PC-3 (cell line): ENCODE data around the gene TCAP. TPM values are rescaled to one million over a fixed set of nuclear protein-coding genes. Genes with fewer than 3 reads are reported as not detected.

Experiments
- ATAC-seq: fragments of 200-7000 bp; cut with Tn5 transposase; 2 replicates; pipeline ENCODE4 v1.9.1; 2020; ENCODE audit warnings: mild to moderate bottlenecking, moderate library complexity
- BruUV-seq: library from RNA; stranded (reverse); fragments of 400-500 nt; replicated peaks from 2 replicates; lab custom pipeline; 2021; lab: Mats Ljungman, UMichigan
- CTCF ChIA-PET: fragments of 300-600 bp; sonication (Branson Sonifier 250); formaldehyde crosslinking; loops from one replicate; lab custom pipeline; 2022; ENCODE audit warnings: antibody characterized with exemption; lab: Charles Lee
- POLR2A ChIA-PET: fragments of 300-600 bp; sonication (Branson Sonifier 250); formaldehyde crosslinking; loops from one replicate; lab custom pipeline; 2022; ENCODE audit warnings: antibody characterized with exemption; ENCODE audit not compliant: unreplicated experiment; lab: Charles Lee
- DNase-seq: peaks from one replicate; pipeline ENCODE4 v3.0.0-alpha.2; 2015
- H2AFZ ChIP-seq: fragments of 300-600 bp; sonication (generic); 2 replicates; pipeline ENCODE4 v1.6.0; 2016; ENCODE audit warnings: antibody characterized with exemption, low read length
- H3F3A ChIP-seq: fragments of 300-600 bp; sonication (generic); one replicate; pipeline ENCODE4 v1.6.0; 2017; ENCODE audit warnings: antibody characterized with exemption, low read length, control low read depth, mild to moderate bottlenecking; ENCODE audit not compliant: unreplicated experiment
- H3K27ac ChIP-seq: fragments of 300-600 bp; sonication (generic); 2 replicates; pipeline ENCODE4 v1.5.1; 2016; ENCODE audit warnings: mild to moderate bottlenecking, low read length
- H3K27me3 ChIP-seq: fragments of 300-600 bp; sonication (generic); 2 replicates; pipeline ENCODE4 v1.6.1; 2016; ENCODE audit warnings: low read length, mixed read lengths
- H3K36me3 ChIP-seq: fragments of 300-600 bp; sonication (generic); 2 replicates; pipeline ENCODE4 v1.6.1; 2016; ENCODE audit warnings: low read depth, mixed run types, low read length, mixed read lengths
- H3K4me1 ChIP-seq: fragments of 300-600 bp; sonication (generic); 2 replicates; pipeline ENCODE4 v1.5.1; 2016; ENCODE audit warnings: low read length; ENCODE audit not compliant: insufficient read depth
- H3K4me2 ChIP-seq: fragments of 300-600 bp; sonication (generic); 2 replicates; pipeline ENCODE4 v1.6.0; 2016; ENCODE audit warnings: low read length
- H3K4me3 ChIP-seq: fragments of 300-600 bp; sonication (generic); 2 replicates; pipeline ENCODE4 v1.5.1; 2016; ENCODE audit warnings: mild to moderate bottlenecking, low read length, mixed read lengths
- H3K79me2 ChIP-seq: fragments of 300-600 bp; sonication (generic); 2 replicates; pipeline ENCODE4 v1.6.1; 2017; ENCODE audit warnings: low read length, mixed read lengths
- H3K9ac ChIP-seq: fragments of 300-600 bp; sonication (generic); 2 replicates; pipeline ENCODE4 v1.6.0; 2016; ENCODE audit warnings: mild to moderate bottlenecking, low read length
- H3K9me2 ChIP-seq: fragments of 300-600 bp; sonication (generic); replicated peaks from 2 replicates; pipeline ENCODE4 v1.6.1; 2016; ENCODE audit warnings: mixed run types, low read length, mixed read lengths
- H3K9me3 ChIP-seq: fragments of 300-600 bp; sonication (generic); 2 replicates; pipeline ENCODE4 v1.6.1; 2016; ENCODE audit warnings: low read length, mixed read lengths
- H4K20me1 ChIP-seq: fragments of 300-600 bp; sonication (generic); 2 replicates; pipeline ENCODE4 v1.6.1; 2016; ENCODE audit warnings: low read length, mixed read lengths
- EZH2 ChIP-seq: fragments of 300-600 bp; sonication (generic); IDR thresholded peaks from one replicate; pipeline ENCODE4 v1.6.1; 2017; ENCODE audit warnings: antibody characterized with exemption, mild to moderate bottlenecking, low read length; ENCODE audit not compliant: unreplicated experiment
- EZH2phosphoT487 ChIP-seq: fragments of 300-600 bp; sonication (generic); IDR thresholded peaks from 2 replicates; pipeline ENCODE4 v1.6.1; 2018; ENCODE audit warnings: mild to moderate bottlenecking, antibody characterized with exemption, low read length, borderline replicate concordance
- intact Hi-C: fragments of 100-400 bp; cut with micrococcal nuclease; formaldehyde crosslinking; loops from 2 replicates; pipeline ENCODE4 v1.9.0; 2023
- total RNA-seq: library from RNA; depleted of rRNA; stranded (reverse); fragments of >200 nt; gene quantifications from 2 replicates; pipeline ENCODE4 v1.2.3, GENCODE V29; 2014
- TF ChIP-seq, protein P1 (sequence below): fragments of 300-600 bp; sonication (generic); conservative IDR thresholded peaks from 2 replicates; pipeline ENCODE4 v1.5.1; 2017; ENCODE audit warnings: antibody characterized with exemption, low read depth, mild to moderate bottlenecking, low read length

Gene TCAP
- total RNA-seq, 1 experiment from 2014 or later, result 0.51 TPM

DNA sequence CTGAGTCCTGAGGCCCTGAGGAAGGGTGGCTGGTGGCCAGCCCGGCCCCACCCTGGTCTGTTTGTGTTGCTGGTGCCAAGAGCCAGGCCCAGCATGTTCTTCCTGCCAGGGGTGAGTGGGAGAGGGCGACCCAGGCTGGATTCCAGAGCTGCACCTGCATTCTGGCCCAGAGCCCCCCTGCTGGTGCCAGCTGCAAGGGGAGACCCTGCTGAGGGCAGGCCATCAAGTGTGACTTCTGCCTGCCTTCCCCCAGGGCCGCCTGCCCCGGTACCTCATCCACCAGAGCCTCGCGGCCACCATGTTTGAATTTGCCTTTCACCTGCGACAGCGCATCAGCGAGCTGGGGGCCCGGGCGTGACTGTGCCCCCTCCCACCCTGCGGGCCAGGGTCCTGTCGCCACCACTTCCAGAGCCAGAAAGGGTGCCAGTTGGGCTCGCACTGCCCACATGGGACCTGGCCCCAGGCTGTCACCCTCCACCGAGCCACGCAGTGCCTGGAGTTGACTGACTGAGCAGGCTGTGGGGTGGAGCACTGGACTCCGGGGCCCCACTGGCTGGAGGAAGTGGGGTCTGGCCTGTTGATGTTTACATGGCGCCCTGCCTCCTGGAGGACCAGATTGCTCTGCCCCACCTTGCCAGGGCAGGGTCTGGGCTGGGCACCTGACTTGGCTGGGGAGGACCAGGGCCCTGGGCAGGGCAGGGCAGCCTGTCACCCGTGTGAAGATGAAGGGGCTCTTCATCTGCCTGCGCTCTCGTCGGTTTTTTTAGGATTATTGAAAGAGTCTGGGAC, 2.4 kb upstream of the TCAP start:
- H3K9ac ChIP-seq, result no peak overlapping the region
- no peaks in the 10 kb centered on the region for H3K79me2 ChIP-seq
- no peak overlapping the region for H3K4me2 ChIP-seq
- H4K20me1 ChIP-seq, result no peaks in the 10 kb centered on the region
- H3K4me1 ChIP-seq, result no peaks in the 10 kb centered on the region
- no peaks in the 10 kb centered on the region for H3K27me3 ChIP-seq
- CTCF ChIA-PET, result no interaction called here
- no peak overlapping the region for H3K27ac ChIP-seq
- no peaks in the 10 kb centered on the region for H3F3A ChIP-seq
- ATAC-seq, result no peak
- TF ChIP-seq EZH2phosphoT487 (no peak), EZH2 (no peak)
- TF ChIP-seq, protein P1, sequence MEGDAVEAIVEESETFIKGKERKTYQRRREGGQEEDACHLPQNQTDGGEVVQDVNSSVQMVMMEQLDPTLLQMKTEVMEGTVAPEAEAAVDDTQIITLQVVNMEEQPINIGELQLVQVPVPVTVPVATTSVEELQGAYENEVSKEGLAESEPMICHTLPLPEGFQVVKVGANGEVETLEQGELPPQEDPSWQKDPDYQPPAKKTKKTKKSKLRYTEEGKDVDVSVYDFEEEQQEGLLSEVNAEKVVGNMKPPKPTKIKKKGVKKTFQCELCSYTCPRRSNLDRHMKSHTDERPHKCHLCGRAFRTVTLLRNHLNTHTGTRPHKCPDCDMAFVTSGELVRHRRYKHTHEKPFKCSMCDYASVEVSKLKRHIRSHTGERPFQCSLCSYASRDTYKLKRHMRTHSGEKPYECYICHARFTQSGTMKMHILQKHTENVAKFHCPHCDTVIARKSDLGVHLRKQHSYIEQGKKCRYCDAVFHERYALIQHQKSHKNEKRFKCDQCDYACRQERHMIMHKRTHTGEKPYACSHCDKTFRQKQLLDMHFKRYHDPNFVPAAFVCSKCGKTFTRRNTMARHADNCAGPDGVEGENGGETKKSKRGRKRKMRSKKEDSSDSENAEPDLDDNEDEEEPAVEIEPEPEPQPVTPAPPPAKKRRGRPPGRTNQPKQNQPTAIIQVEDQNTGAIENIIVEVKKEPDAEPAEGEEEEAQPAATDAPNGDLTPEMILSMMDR, result no peak
- no peak overlapping the region for H2AFZ ChIP-seq
- POLR2A ChIA-PET, result no interaction called here
- intact Hi-C loops, result no loop called here
- BruUV-seq, result no TSS peak
- no peak for DNase-seq
- H3K36me3 ChIP-seq, result no peaks in the 10 kb centered on the region
- no peaks in the 10 kb centered on the region for H3K9me2 ChIP-seq
- H3K9me3 ChIP-seq, result no peaks in the 10 kb centered on the region
- H3K4me3 ChIP-seq, result no peak overlapping the region

DNA sequence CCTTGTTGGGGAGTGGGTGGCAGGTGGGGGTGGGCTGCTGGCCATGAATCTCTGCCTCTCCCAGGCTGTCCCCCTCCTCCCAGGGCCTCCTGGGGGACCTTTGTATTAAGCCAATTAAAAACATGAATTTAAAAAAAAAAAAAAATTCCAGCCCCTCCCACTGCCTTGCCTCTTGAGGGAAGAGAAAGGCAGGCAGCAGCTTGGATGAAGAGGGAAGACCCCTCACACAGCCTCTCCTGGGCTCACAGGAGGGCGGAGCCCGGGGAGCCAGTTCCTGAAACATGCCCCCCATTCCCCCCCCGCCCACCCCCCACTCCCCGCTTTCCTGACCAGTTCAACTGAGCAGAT, 1.8 kb upstream of the TCAP start:
- no peaks in the 10 kb centered on the region for H3K9me3 ChIP-seq
- ChIA-PET POLR2A (no interaction called here), CTCF (no interaction called here)
- no peak overlapping the region for H3K9ac ChIP-seq
- H3K4me2 ChIP-seq, result no peak overlapping the region
- H3K36me3 ChIP-seq, result no peaks in the 10 kb centered on the region
- ATAC-seq, result no peak
- H4K20me1 ChIP-seq, result no peaks in the 10 kb centered on the region
- TF ChIP-seq EZH2phosphoT487, result no peak
- TF ChIP-seq, protein P1, result no peak
- no peak for TF ChIP-seq EZH2
- H3K79me2 ChIP-seq, result no peaks in the 10 kb centered on the region
- no peak overlapping the region for H2AFZ ChIP-seq
- H3K9me2 ChIP-seq, result no peaks in the 10 kb centered on the region
- no TSS peak for BruUV-seq
- no peaks in the 10 kb centered on the region for H3F3A ChIP-seq
- intact Hi-C loops, result no loop called here
- H3K4me1 ChIP-seq, result no peaks in the 10 kb centered on the region
- no peak overlapping the region for H3K4me3 ChIP-seq
- no peak overlapping the region for H3K27ac ChIP-seq
- no peaks in the 10 kb centered on the region for H3K27me3 ChIP-seq
- DNase-seq, result no peak
